Activated T-helper 2 cell treated with anti-CD3 and anti-CD28 coated beads, Interferon-gamma antibody, Interleukin-2, Interleukin-4, amounts not matched to agents 10 μg/mL and 5 μg/mL and 100 μg/mL, durations not matched to agents 14 hours and 24 hours and 36 hours (primary cell): ENCODE measurements around the gene ZFC3H1. TPM values are rescaled to one million over a fixed set of nuclear protein-coding genes. Genes with fewer than 3 reads are reported as not detected.

Experiments used
- DNase-seq: peaks from one replicate; pipeline ENCODE4 v3.0.0; 2021; ENCODE audit warnings: low spot score
- H3K27ac Mint-ChIP-seq: one replicate; pipeline ENCODE4 v1.8.0; 2021; ENCODE audit warnings: mixed read lengths
- H3K27me3 Mint-ChIP-seq: one replicate; pipeline ENCODE4 v1.8.0; 2021; ENCODE audit warnings: low read depth, mixed read lengths
- H3K36me3 Mint-ChIP-seq: one replicate; pipeline ENCODE4 v1.8.0; 2021; ENCODE audit warnings: low read depth, mixed read lengths
- H3K4me1 Mint-ChIP-seq: one replicate; pipeline ENCODE4 v1.8.0; 2021; ENCODE audit warnings: low read depth, mixed read lengths
- H3K4me3 Mint-ChIP-seq: one replicate; pipeline ENCODE4 v1.8.0; 2021; ENCODE audit warnings: low read depth, mild to moderate bottlenecking, moderate library complexity, mixed read lengths
- H3K9me3 Mint-ChIP-seq: one replicate; pipeline ENCODE4 v1.8.0; 2021; ENCODE audit warnings: mixed read lengths
- intact Hi-C: fragments of 100-400 bp; cut with micrococcal nuclease; formaldehyde crosslinking; loops from one replicate; pipeline ENCODE4 v1.15.1; 2023
- total RNA-seq: library from RNA; stranded (reverse); gene quantifications from 2 replicates; pipeline ENCODE4 v1.2.3, GENCODE V29; 2022

ZFC3H1 gene
- total RNA-seq, 1 donor from 2014 or later, result 72.5 TPM

GRCh38 chr12:71664411-71665089, 902 bp upstream of the ZFC3H1 start:
- Mint-ChIP-seq H3K4me3 (peak overlapping the region; percentile 100), H3K27ac (peak overlapping the region; percentile 100), H3K36me3 (peaks cover 41% of the 10 kb centered on the region), H3K4me1 (peaks cover 27% of the 10 kb centered on the region), H3K27me3 (no peaks in the 10 kb centered on the region), H3K9me3 (no peaks in the 10 kb centered on the region)
- intact Hi-C loops, result loop anchor here (1.0 to 5.0 kb wide), 5 partner anchors 22 to 1422 kb away; partner anchors contain the start of genes CNOT2, RAB21, TBC1D15 and TMEM19
- no peak for DNase-seq

- peak; percentile 63 for DNase-seq
- H3K27me3 Mint-ChIP-seq, result no peaks in the 10 kb centered on the region
- intact Hi-C loops, result loop anchor here (1.0 to 5.0 kb wide), 3 partner anchors 8 to 1421 kb away; partner anchors contain the start of gene CNOT2
- H3K4me3 Mint-ChIP-seq, result peak overlapping the region; percentile 100
- peaks cover 55% of the 10 kb centered on the region for H3K36me3 Mint-ChIP-seq
- no peaks in the 10 kb centered on the region for H3K9me3 Mint-ChIP-seq
- peak overlapping the region; percentile 100 for H3K27ac Mint-ChIP-seq
- peaks cover 35% of the 10 kb centered on the region for H3K4me1 Mint-ChIP-seq
These were observed 643 bp downstream of the ZFC3H1 start for GRCh38 chr12:71662849-71663560.

GRCh38 chr12:71661977-71662530, 1.6 kb downstream of the ZFC3H1 start:
- no peak for DNase-seq
- H3K36me3 Mint-ChIP-seq, result peaks cover 58% of the 10 kb centered on the region
- peak overlapping the region; percentile 100 for H3K27ac Mint-ChIP-seq
- no peaks in the 10 kb centered on the region for H3K9me3 Mint-ChIP-seq
- peak overlapping the region; percentile 100 for H3K4me3 Mint-ChIP-seq
- intact Hi-C loops, result loop anchor here (1.0 to 5.0 kb wide), 2 partner anchors 20 to 1420 kb away; partner anchors contain the start of gene CNOT2
- no peaks in the 10 kb centered on the region for H3K27me3 Mint-ChIP-seq
- H3K4me1 Mint-ChIP-seq, result peaks cover 35% of the 10 kb centered on the region

- Mint-ChIP-seq H3K9me3 (peaks cover 7% of the 10 kb centered on the region), H3K4me3 (peak overlapping the region; percentile 27)
- intact Hi-C loops, result no loop called here
These were observed 6.9 kb downstream of the ZFC3H1 start for GRCh38 chr12:71656740-71657139.

GRCh38 chr12:71655907-71656306, 7.7 kb downstream of the ZFC3H1 start:
- Mint-ChIP-seq H3K4me1 (peaks cover 42% of the 10 kb centered on the region), H3K4me3 (peak overlapping the region; percentile 62), H3K36me3 (peaks cover 36% of the 10 kb centered on the region), H3K27me3 (no peaks in the 10 kb centered on the region), H3K9me3 (peaks cover 7% of the 10 kb centered on the region), H3K27ac (peak overlapping the region; percentile 31)
- intact Hi-C loops, result loop anchor here (1.0 kb wide), 2 partner anchors 7 to 14 kb away; partner anchors contain the start of gene ZFC3H1
- no peak for DNase-seq

More at GRCh38 chr12:71656740-71657139, 6.9 kb downstream of the ZFC3H1 start:
- Mint-ChIP-seq H3K27me3 (no peaks in the 10 kb centered on the region), H3K4me1 (peaks cover 44% of the 10 kb centered on the region), H3K27ac (no peak overlapping the region), H3K36me3 (peaks cover 39% of the 10 kb centered on the region)
- no peak for DNase-seq

- peaks cover 7% of the 10 kb centered on the region for H3K9me3 Mint-ChIP-seq
- peak overlapping the region; percentile 62 for H3K4me3 Mint-ChIP-seq
- H3K27me3 Mint-ChIP-seq, result no peaks in the 10 kb centered on the region
- H3K36me3 Mint-ChIP-seq, result peaks cover 36% of the 10 kb centered on the region
- DNase-seq, result no peak
- intact Hi-C loops, result loop anchor here (1.0 kb wide), 2 partner anchors 8 to 13 kb away; partner anchors contain the start of gene ZFC3H1
- H3K4me1 Mint-ChIP-seq, result peaks cover 42% of the 10 kb centered on the region
- H3K27ac Mint-ChIP-seq, result peak overlapping the region; percentile 31
These were observed 8.2 kb downstream of the ZFC3H1 start for GRCh38 chr12:71655495-71655894.

GRCh38 chr12:71654200-71654599, 9.4 kb downstream of the ZFC3H1 start:
- Mint-ChIP-seq H3K27me3 (no peaks in the 10 kb centered on the region), H3K36me3 (peaks cover 34% of the 10 kb centered on the region), H3K4me3 (peak overlapping the region; percentile 40), H3K27ac (no peak overlapping the region), H3K4me1 (peaks cover 38% of the 10 kb centered on the region), H3K9me3 (peaks cover 7% of the 10 kb centered on the region)
- intact Hi-C loops, result no loop called here
- no peak for DNase-seq

GRCh38 chr12:71653137-71653536, 10.5 kb downstream of the ZFC3H1 start:
- H3K4me1 Mint-ChIP-seq, result peaks cover 32% of the 10 kb centered on the region
- H3K27me3 Mint-ChIP-seq, result no peaks in the 10 kb centered on the region
- no peak overlapping the region for H3K4me3 Mint-ChIP-seq
- peaks cover 7% of the 10 kb centered on the region for H3K9me3 Mint-ChIP-seq
- intact Hi-C loops, result loop anchor here (2.0 kb wide), 1 partner anchor 14 kb away; no protein-coding TSS in a partner anchor
- peaks cover 31% of the 10 kb centered on the region for H3K36me3 Mint-ChIP-seq
- no peak for DNase-seq
- no peak overlapping the region for H3K27ac Mint-ChIP-seq

GRCh38 chr12:71652656-71653055, 11.0 kb downstream of the ZFC3H1 start:
- intact Hi-C loops, result loop anchor here (2.0 kb wide), 1 partner anchor 14 kb away; no protein-coding TSS in a partner anchor
- H3K4me1 Mint-ChIP-seq, result peaks cover 31% of the 10 kb centered on the region
- no peaks in the 10 kb centered on the region for H3K27me3 Mint-ChIP-seq
- peaks cover 7% of the 10 kb centered on the region for H3K9me3 Mint-ChIP-seq
- no peak for DNase-seq
- peaks cover 28% of the 10 kb centered on the region for H3K36me3 Mint-ChIP-seq
- no peak overlapping the region for H3K27ac Mint-ChIP-seq
- H3K4me3 Mint-ChIP-seq, result no peak overlapping the region

GRCh38 chr12:71649401-71649800, 14.2 kb downstream of the ZFC3H1 start:
- Mint-ChIP-seq H3K27me3 (no peaks in the 10 kb centered on the region), H3K27ac (no peak overlapping the region), H3K36me3 (peaks cover 39% of the 10 kb centered on the region), H3K4me3 (no peak overlapping the region), H3K4me1 (peaks cover 15% of the 10 kb centered on the region), H3K9me3 (peaks cover 2% of the 10 kb centered on the region)
- no peak for DNase-seq
- intact Hi-C loops, result loop anchor here (5.0 kb wide), 1 partner anchor 37 kb away; no protein-coding TSS in a partner anchor

GRCh38 chr12:71648537-71648936, 15.1 kb downstream of the ZFC3H1 start:
- intact Hi-C loops, result loop anchor here (5.0 kb wide), 1 partner anchor 36 kb away; no protein-coding TSS in a partner anchor
- Mint-ChIP-seq H3K9me3 (no peaks in the 10 kb centered on the region), H3K36me3 (peaks cover 48% of the 10 kb centered on the region), H3K27ac (no peak overlapping the region), H3K27me3 (no peaks in the 10 kb centered on the region), H3K4me3 (no peak overlapping the region), H3K4me1 (peaks cover 20% of the 10 kb centered on the region)
- no peak for DNase-seq

- intact Hi-C loops, result loop anchor here (5.0 kb wide), 1 partner anchor 34 kb away; no protein-coding TSS in a partner anchor
- Mint-ChIP-seq H3K36me3 (peaks cover 66% of the 10 kb centered on the region), H3K4me3 (no peak overlapping the region), H3K27ac (no peak overlapping the region), H3K4me1 (peaks cover 32% of the 10 kb centered on the region), H3K27me3 (no peaks in the 10 kb centered on the region), H3K9me3 (no peaks in the 10 kb centered on the region)
- DNase-seq, result no peak
These were observed 17.1 kb downstream of the ZFC3H1 start for GRCh38 chr12:71646512-71646911.
